ENCODE measurements around the gene MIAT. TPM values are rescaled to one million over a fixed set of nuclear protein-coding genes. Genes with fewer than 3 reads are reported as not detected.

MIAT gene
- total RNA-seq, 4 donors from 2014 or later, result 0.50 to 2.4 (median 1.4) TPM

GRCh38 chr22:26722159-26722558, 64.8 kb downstream of the MIAT start:
- TF ChIP-seq POLR2A (IDR thresholded peaks at IDR 0.05), result no peak
- H3K27me3 ChIP-seq, result no peaks in the 10 kb centered on the region
- H3K4me3 ChIP-seq, result no peak overlapping the region
- 61 to 67% methylated on average over 2 to 3 of the region's 3 CpGs for WGBS, 2 donors
- no peak overlapping the region for H3K27ac ChIP-seq
- H3K9me3 ChIP-seq, result no peaks in the 10 kb centered on the region
- DNase-seq, result no peak
- no peaks in the 10 kb centered on the region for H3K4me1 ChIP-seq
- intact Hi-C loops (cut with DNase I), result no loop called here
- peaks cover 0 to 76% (median 0%) of the 10 kb centered on the region in 3 donors for H3K36me3 ChIP-seq

GRCh38 chr22:26724414-26724813, 67.0 kb downstream of the MIAT start:
- Histone ChIP-seq H3K27ac (no peak overlapping the region), H3K27me3 (no peaks in the 10 kb centered on the region), H3K4me3 (no peak overlapping the region), H3K36me3 (peaks cover 0 to 68% (median 0%) of the 10 kb centered on the region in 3 donors), H3K4me1 (no peaks in the 10 kb centered on the region), H3K9me3 (no peaks in the 10 kb centered on the region)
- 75 to 95% methylated on average over 6 of the region's 6 CpGs for WGBS, 2 donors
- intact Hi-C loops (cut with DNase I), result no loop called here
- TF ChIP-seq CTCF (IDR thresholded peaks at IDR 0.05) (no peak), POLR2A (IDR thresholded peaks at IDR 0.05) (no peak)
- no peak for DNase-seq

GRCh38 chr22:26725012-26725676, 67.8 kb downstream of the MIAT start:
- no peak for DNase-seq
- H3K36me3 ChIP-seq, result peaks cover 0 to 68% (median 0%) of the 10 kb centered on the region in 3 donors
- H3K4me3 ChIP-seq, result no peak overlapping the region
- H3K27ac ChIP-seq, result no peak overlapping the region
- 85 to 92% methylated on average over 3 of the region's 3 CpGs for WGBS, 2 donors
- intact Hi-C loops (cut with DNase I), result no loop called here
- no peaks in the 10 kb centered on the region for H3K4me1 ChIP-seq
- TF ChIP-seq POLR2A (IDR thresholded peaks at IDR 0.05), result no peak
- TF ChIP-seq CTCF (IDR thresholded peaks at IDR 0.05), result no peak
- no peaks in the 10 kb centered on the region for H3K9me3 ChIP-seq
- H3K27me3 ChIP-seq, result no peaks in the 10 kb centered on the region

Small RNA genes lying within 50 kb of the gene (small RNA-seq; reads per million reads assigned to genes)
- gene RF01874, result 0 reads per million in 4 donors

Other genes with a start within 250 kb of the MIAT start
- 1 to 10 TPM; 1.3 to 2.1 (median 2.0) TPM for gene ASPHD2, start 228.3 kb upstream of the MIAT start, total RNA-seq
- gene HPS4, start 173.8 kb upstream of the MIAT start, total RNA-seq, result 10 to 100 TPM; 21.9 to 28.5 (median 24.5) TPM
- gene SRRD, start 173.7 kb upstream of the MIAT start, total RNA-seq, result 10 to 100 TPM; 11.4 to 27.3 (median 13.6) TPM
- gene TFIP11, start 145.1 kb upstream of the MIAT start, total RNA-seq, result 10 to 100 TPM; 21.6 to 27.1 (median 25.8) TPM
- gene TPST2, start 67.5 kb upstream of the MIAT start, total RNA-seq, result 10 to 100 TPM; 27.2 to 40.6 (median 32.5) TPM
- under 1 TPM in 1 of 4 donors, not detected in 3; 0.95 TPM for gene CRYBB1, start 39.6 kb upstream of the MIAT start, total RNA-seq
- not detected for gene CRYBA4, start 35.6 kb upstream of the MIAT start, total RNA-seq

Measured in esophagus squamous epithelium (tissue), 5 donors.